Measurements from ENCODE around the gene CRY2.

The CRY2 gene

GRCh38 chr11:45917623-45918330 is 70.5 kb downstream of the CRY2 start, which contains the start of gene PEX16:
Gene PEX16 (minus strand): TSS chr11:45917877. CDS start chr11:45917811, 66 bp downstream.
- Histone ChIP-seq H3K4me3 (ENCODE audit: low read length) (peak within 1 kb of the TSS; percentile 100), H3K79me2 (ENCODE audit: control insufficient read depth, low read length) (peaks cover 24% of the 10 kb centered on the region), H4K20me1 (ENCODE audit: control insufficient read depth, insufficient read depth, low read depth, low read length) (peaks cover 16% of the 10 kb centered on the region), H3K4me1 (ENCODE audit: control insufficient read depth, low read length) (peaks cover 59% of the 10 kb centered on the region), H3K27me3 (ENCODE audit: control insufficient read depth, low read length) (peaks cover under 1% of the 10 kb centered on the region; the same call in 1 of the 2 replicates), H3K9me3 (ENCODE audit: control insufficient read depth, insufficient read depth, low read length) (no peaks in the 10 kb centered on the region), H3F3A (ENCODE audit: control insufficient read depth, insufficient read depth) (peaks cover 24% of the 10 kb centered on the region), H3K27ac (ENCODE audit: low read depth, low read length) (peak within 1 kb of the TSS; percentile 84), H3K4me2 (ENCODE audit: low read length) (peak within 1 kb of the TSS; percentile 92), H3K36me3 (ENCODE audit: control insufficient read depth, low read length) (peaks cover 43% of the 10 kb centered on the region), H3K9me2 (replicated peaks; ENCODE audit: control insufficient read depth, low read length) (no peaks in the 10 kb centered on the region)
- no peak for TF ChIP-seq CTCF (IDR thresholded peaks at IDR 0.05; ENCODE audit: low read depth, low read length, poor library complexity, severe bottlenecking)
- TF ChIP-seq EZH2phosphoT487 (IDR thresholded peaks at IDR 0.05; ENCODE audit: borderline replicate concordance, low read length) = no peak

GRCh38 chr11:45918331-45918941 is 71.2 kb downstream of the CRY2 start:
- Histone ChIP-seq H3K4me2 (ENCODE audit: low read length) (peak overlapping the region; percentile 92), H3K4me1 (ENCODE audit: control insufficient read depth, low read length) (peaks cover 65% of the 10 kb centered on the region)
- TF ChIP-seq EZH2phosphoT487 (IDR thresholded peaks at IDR 0.05; ENCODE audit: borderline replicate concordance, low read length) (no peak), CTCF (IDR thresholded peaks at IDR 0.05; ENCODE audit: low read depth, low read length, poor library complexity, severe bottlenecking) (no peak)

GRCh38 chr11:45918962-45919675 is 71.8 kb downstream of the CRY2 start:
- Histone ChIP-seq H3K4me1 (ENCODE audit: control insufficient read depth, low read length) (peaks cover 70% of the 10 kb centered on the region), H3K36me3 (ENCODE audit: control insufficient read depth, low read length) (peaks cover 31% of the 10 kb centered on the region), H3K27ac (ENCODE audit: low read depth, low read length) (peak overlapping the region; percentile 84), H3K79me2 (ENCODE audit: control insufficient read depth, low read length) (peaks cover 35% of the 10 kb centered on the region), H3K4me2 (ENCODE audit: low read length) (peak overlapping the region; percentile 92), H4K20me1 (ENCODE audit: control insufficient read depth, insufficient read depth, low read depth, low read length) (peaks cover 16% of the 10 kb centered on the region), H3F3A (ENCODE audit: control insufficient read depth, insufficient read depth) (peaks cover 24% of the 10 kb centered on the region), H3K9me3 (ENCODE audit: control insufficient read depth, insufficient read depth, low read length) (no peaks in the 10 kb centered on the region), H3K4me3 (ENCODE audit: low read length) (peak overlapping the region; percentile 100), H3K27me3 (ENCODE audit: control insufficient read depth, low read length) (peaks cover 6% of the 10 kb centered on the region), H3K9me2 (replicated peaks; ENCODE audit: control insufficient read depth, low read length) (no peaks in the 10 kb centered on the region)
- no peak for TF ChIP-seq CTCF (IDR thresholded peaks at IDR 0.05; ENCODE audit: low read depth, low read length, poor library complexity, severe bottlenecking)
- no peak for TF ChIP-seq EZH2phosphoT487 (IDR thresholded peaks at IDR 0.05; ENCODE audit: borderline replicate concordance, low read length)

More at GRCh38 chr11:45918331-45918941, 71.2 kb downstream of the CRY2 start:
- no peaks in the 10 kb centered on the region for H3K9me2 ChIP-seq (replicated peaks; ENCODE audit: control insufficient read depth, low read length)
- H3K79me2 ChIP-seq (ENCODE audit: control insufficient read depth, low read length) = peaks cover 31% of the 10 kb centered on the region
- H3K27ac ChIP-seq (ENCODE audit: low read depth, low read length) = peak overlapping the region; percentile 84
- peaks cover 6% of the 10 kb centered on the region for H3K27me3 ChIP-seq (ENCODE audit: control insufficient read depth, low read length)
- no peaks in the 10 kb centered on the region for H3K9me3 ChIP-seq (ENCODE audit: control insufficient read depth, insufficient read depth, low read length)
- H3K36me3 ChIP-seq (ENCODE audit: control insufficient read depth, low read length) = peaks cover 38% of the 10 kb centered on the region
- H3K4me3 ChIP-seq (ENCODE audit: low read length) = peak overlapping the region; percentile 100
- peaks cover 24% of the 10 kb centered on the region for H3F3A ChIP-seq (ENCODE audit: control insufficient read depth, insufficient read depth)
- H4K20me1 ChIP-seq (ENCODE audit: control insufficient read depth, insufficient read depth, low read depth, low read length) = peaks cover 16% of the 10 kb centered on the region
